GM21619 (cell line): ENCODE results near the gene HOXA9.

Experiments used
- ATAC-seq: cut with Tn5 transposase; IDR thresholded peaks from one replicate; pipeline ENCODE4 v1.9.1; 2021; ENCODE audit not compliant: unreplicated experiment

Gene HOXA9

DNA sequence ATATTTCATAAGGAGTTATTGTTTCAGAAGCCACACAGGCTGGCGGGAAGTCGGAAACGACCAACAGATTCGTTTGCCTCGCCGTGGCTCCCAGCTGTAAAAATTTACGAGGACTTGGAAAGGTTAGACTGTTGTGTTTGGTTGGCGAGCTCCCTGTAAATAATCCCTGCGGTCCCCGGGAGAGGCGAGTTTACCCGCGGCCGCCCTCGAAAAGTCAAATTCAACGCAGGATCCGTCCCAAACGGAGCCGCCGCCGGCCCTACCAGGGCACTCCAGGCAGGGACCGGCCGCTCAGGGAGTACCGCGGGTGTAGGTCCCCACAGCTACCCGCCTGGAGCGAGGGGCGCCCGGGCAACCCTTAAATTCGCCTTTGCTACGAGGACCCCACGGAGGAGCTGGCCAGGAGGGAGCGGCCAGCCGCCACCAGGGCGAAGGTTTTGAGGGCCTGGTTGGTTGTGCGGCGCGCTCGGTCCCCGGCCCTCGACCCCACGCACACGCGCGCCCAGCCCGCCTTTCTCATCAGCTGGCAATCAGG, 726 bp upstream of the HOXA9 start:
- ATAC-seq, result no peak

GRCh38 chr7:27164367-27165088, 809 bp downstream of the HOXA9 start:
- ATAC-seq, result no peak

- no peak for ATAC-seq
These were observed 1.3 kb downstream of the HOXA9 start for GRCh38 chr7:27164045-27164366.

GRCh38 chr7:27163288-27164044, 1.9 kb downstream of the HOXA9 start:
- ATAC-seq, result no peak

DNA sequence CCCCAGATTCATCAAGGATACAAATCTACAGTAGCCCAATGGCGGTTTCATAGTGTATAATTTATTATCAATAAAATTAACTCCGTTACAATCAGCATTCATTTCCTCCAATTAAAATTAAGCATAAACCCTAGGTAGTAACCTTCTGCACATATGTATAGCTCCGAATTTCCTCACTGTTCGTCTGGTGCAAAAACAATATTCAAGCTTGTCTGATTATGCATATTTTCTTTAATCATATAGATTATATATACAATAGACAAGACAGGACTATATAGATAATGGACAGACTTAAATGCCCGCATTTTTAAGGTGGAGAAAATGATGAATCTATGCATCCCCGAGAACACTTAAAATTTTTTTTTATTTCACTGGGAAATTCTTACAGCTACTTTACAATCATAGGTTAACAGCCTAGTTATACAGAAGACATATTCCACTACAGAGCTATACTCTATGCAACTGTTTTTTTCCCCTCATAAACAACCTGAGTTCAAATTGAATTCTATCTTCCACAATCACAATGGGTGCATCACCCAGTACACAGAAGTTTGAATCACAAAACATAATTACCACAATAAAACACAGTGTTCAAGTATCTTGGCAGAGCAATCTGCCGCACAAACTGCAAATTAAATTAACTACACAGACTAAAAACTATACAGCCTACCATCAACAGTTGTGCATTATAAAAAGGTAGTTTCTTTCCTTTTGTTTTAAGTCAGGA, 2.6 kb downstream of the HOXA9 start:
- ATAC-seq, result no peak

DNA sequence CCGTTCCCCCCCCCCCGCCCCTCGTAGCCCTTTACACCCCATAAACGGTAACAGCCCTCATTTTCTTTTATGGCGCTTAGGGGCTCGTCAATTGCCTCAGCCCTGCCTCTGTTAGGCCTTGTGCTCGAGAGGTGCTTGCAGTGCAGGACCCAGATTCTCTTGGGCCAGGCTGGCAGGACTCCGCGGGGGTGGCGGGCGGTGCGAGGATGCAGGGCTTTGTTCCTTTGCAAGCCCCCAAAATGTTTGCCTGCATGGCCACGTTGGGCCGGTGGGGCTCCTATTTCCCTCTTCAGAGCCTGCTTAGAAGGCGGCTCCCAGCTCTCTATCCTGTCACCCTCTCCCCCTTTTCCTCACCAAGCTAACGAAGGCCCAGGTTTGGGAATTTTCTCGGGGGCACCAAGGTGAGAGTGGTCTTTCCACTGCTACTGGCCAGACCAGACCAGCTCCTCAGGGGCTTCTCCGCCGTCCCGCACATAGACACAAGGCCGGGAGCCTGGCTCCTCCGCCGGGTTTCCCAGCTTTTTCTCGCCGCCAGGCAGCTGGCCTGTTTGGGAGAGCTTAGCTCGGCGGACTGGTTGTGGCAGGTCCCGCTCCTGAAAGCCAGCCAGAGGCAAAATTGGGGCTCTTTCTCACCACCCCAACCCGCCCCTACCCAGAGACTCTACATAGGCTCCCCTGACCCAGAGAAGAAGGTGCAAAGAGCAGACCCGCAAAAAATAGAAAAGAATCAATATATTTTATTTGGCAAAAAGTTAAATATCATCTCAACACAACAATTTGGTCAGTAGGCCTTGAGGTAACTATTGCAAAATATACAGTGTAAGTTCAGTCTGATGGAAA, 3.4 kb downstream of the HOXA9 start:
- no peak for ATAC-seq

GRCh38 chr7:27161214-27161720, 4.1 kb downstream of the HOXA9 start:
- no peak for ATAC-seq

DNA sequence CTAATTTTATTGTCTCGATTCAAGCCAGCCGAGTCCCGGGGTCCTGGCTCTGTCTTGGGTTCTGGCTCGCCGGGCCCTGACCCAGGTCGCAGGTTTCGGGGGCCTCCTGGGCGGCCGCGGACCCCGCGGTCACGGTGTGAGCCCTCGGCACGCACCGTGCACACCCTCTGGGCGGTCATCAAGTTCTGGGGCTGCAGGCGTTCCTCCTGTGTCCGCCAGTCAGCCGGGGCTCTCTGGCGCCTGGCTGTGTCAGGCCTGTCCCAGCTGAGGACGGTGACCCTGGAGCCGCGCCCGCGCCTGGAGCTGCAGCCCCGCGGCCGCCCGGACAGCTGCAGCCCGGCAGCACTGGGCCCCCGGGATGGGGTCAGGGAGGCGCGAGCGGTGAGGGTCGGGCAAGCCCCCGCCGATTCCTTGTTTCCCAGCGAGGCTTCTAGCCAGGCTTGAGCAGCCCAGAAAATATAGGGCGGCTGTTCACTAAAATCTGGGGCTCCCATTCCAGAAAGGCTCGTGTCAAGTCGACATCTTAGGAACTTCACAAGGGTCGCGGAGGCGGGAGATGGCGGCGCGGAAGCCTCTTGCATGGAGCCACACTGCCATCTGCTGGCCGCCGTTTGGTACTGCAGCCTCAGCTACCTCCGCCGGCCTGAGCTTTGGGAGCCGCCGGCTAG, 4.7 kb downstream of the HOXA9 start:
- ATAC-seq, result peak; percentile 63

DNA sequence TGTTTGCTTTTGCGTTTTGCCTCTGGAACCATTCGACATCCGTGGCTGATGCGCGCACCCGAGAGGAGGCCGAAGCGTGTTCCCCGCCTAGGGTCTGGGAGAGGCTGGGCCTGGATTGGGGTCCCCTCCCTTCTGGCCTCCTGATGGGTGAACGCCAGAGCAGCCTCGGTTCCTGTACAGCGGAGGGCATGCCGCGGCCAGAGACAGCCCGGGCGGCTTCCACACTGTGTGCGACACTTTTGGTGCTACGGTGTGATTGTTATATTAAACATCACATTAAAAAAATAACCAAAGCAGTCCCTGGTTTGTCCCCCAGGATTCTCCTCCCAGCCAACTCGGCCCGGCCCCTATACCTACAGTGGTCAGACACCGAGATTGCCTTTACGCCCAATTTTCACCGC, 5.2 kb downstream of the HOXA9 start:
- ATAC-seq, result no peak

- ATAC-seq, result no peak
These were observed 5.8 kb downstream of the HOXA9 start for GRCh38 chr7:27159266-27160144.

GRCh38 chr7:27158436-27159265, 6.7 kb downstream of the HOXA9 start:
- ATAC-seq, result no peak

GRCh38 chr7:27157702-27158431, 7.5 kb downstream of the HOXA9 start:
- no peak for ATAC-seq

DNA sequence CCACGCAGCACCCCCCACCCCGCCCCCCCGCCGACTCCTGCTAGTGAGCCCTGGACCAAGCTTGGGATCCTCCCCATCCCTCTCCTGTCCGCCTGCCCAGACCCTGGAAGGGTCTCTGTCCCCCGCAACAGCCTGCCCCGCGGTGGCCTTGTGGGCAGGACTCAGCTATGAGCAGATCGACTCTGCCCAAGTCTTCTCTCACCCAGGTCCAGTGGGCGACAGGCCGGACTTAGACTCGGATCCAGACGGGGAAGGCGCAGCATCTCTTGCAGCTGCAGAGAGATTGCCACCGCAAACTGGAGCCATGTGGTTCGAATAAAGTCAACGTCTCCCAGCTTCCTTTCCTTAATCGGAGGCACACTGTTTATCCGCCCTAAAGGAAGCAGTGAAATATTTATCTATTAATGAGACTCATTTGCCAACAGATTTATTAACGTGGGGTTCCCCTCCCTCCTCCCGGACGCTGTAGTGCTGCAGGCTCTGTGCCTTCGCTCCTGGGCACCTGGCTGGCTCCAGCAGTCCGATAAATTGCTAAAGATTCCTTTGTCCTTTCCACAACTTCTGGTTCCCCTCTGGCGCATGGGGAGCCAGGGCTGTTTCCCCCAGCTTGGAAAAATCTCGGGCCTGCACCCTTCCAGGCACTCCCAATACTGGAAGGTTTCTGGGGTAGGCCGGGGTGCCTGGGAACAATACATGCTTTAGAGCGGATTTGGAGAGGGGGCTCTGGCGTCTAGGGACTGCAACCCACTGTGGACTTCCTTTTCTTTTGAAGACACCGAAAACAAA, 8.2 kb downstream of the HOXA9 start:
- ATAC-seq, result no peak

GRCh38 chr7:27156508-27156898, 8.8 kb downstream of the HOXA9 start, which contains the start of gene HOXA7:
TSS of gene HOXA7 (minus strand) at chr7:27156675. CDS start at chr7:27156545, 130 bp downstream.
- ATAC-seq, result no peak

DNA sequence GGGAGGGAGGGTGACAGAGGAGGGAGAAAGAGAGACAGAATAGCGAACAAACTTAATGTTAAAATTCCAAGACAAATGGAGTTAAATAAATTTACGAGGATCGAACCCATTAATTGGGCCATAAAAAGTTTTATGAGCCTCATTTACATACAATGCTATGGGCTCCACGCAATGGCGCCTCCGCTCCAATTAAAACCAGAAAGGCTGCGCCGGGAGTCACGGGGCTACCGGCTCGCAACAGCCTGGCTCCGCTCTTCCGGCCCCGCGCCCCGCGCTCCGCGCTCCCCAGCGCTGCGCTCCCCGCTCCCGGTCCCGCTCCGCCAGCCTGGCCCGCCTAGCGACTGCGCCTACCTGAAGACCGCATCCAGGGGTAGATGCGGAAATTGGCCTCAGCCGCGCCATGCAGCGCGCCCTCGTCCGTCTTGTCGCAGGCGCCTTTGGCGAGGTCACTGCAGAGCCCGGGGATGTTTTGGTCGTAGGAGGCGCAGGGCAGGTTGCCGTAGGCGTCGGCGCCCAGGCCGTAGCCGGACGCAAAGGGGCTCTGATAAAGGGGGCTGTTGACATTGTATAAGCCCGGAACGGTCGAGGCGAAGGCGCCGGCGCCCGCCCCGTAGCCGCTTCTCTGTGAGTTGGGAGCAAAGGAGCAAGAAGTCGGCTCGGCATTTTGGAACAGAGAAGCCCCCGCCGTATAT, 9.4 kb downstream of the HOXA9 start:
- no peak for ATAC-seq
